SK-N-SH (cell line): ENCODE data around the gene FEZF1. TPM values are rescaled to one million over a fixed set of nuclear protein-coding genes. Genes with fewer than 3 reads are reported as not detected.

ENCODE experiments used
- CTCF ChIA-PET: fragments of 300-600, 350-600 bp; formaldehyde crosslinking; extraction: SDS; loops from one replicate; lab custom pipeline; 2021; lab: Yijun Ruan, JAX
- POLR2A ChIA-PET: fragments of 350-600 bp; sonication (Branson Sonifier 250); formaldehyde crosslinking; extraction: SDS; loops from one replicate; lab custom pipeline; 2020; ENCODE audit warnings: antibody characterized with exemption, inconsistent platforms; lab: Yijun Ruan, JAX
- DNase-seq: peaks from one replicate; pipeline ENCODE4 v3.0.0; 2012
- H2AFZ ChIP-seq: fragments of 200-600 bp; sonication (generic); 2 replicates; pipeline ENCODE4 v1.8.1; 2016; ENCODE audit warnings: antibody characterized with exemption, mild to moderate bottlenecking, low read depth
- H3F3A ChIP-seq: fragments of 200-600 bp; sonication (generic); replicated peaks from 2 replicates; pipeline ENCODE3; 2016; ENCODE audit warnings: antibody characterized with exemption, mild to moderate bottlenecking; ENCODE audit not compliant: insufficient read depth
- H3K27ac ChIP-seq, 2 experiments: fragments of 200-500 bp in 1 of 2; fragments of 200-600 bp in 1 of 2; sonication (Bioruptor generic) in 1 of 2; sonication (generic), shearing (Covaris generic) in 1 of 2; 2 replicates each; pipeline versions ENCODE4 v1.5.1 to v1.6.1; 2014 to 2016; ENCODE audit warnings: low read depth in 2 of 2, inconsistent platforms in 1 of 2, low read length in 1 of 2, mild to moderate bottlenecking in 1 of 2, mixed read lengths in 1 of 2
- H3K27me3 ChIP-seq: fragments of 200-600 bp; sonication (generic), shearing (Covaris generic); 2 replicates; pipeline ENCODE4 v1.6.1; 2016; ENCODE audit warnings: mixed run types; ENCODE audit not compliant: insufficient read depth
- H3K36me3 ChIP-seq, 2 experiments: fragments of 200-500 bp in 1 of 2; fragments of 200-600 bp in 1 of 2; sonication (Bioruptor generic) in 1 of 2; sonication (generic) in 1 of 2; replicated peaks in 1 of 2; 2 replicates each; pipeline versions ENCODE3 to v1.5.1; 2014 to 2016; ENCODE audit warnings: low read length in 1 of 2, mild to moderate bottlenecking in 1 of 2; ENCODE audit not compliant: insufficient read depth in 2 of 2, control insufficient read depth in 1 of 2
- H3K4me1 ChIP-seq, 2 experiments: fragments of 200-500 bp in 1 of 2; fragments of 200-600 bp in 1 of 2; sonication (Bioruptor generic) in 1 of 2; sonication (generic), shearing (Covaris generic) in 1 of 2; 2 replicates each; pipeline versions ENCODE4 v1.5.1 to v1.6.1; 2014 to 2016; ENCODE audit warnings: low read depth in 1 of 2, low read length in 1 of 2, mixed run types in 1 of 2; ENCODE audit not compliant: insufficient read depth in 2 of 2, control insufficient read depth in 1 of 2
- H3K4me2 ChIP-seq: fragments of 200-600 bp; sonication (generic), shearing (Covaris generic); 2 replicates; pipeline ENCODE4 v1.6.1; 2017; ENCODE audit warnings: mixed run types
- H3K4me3 ChIP-seq, 2 experiments: fragments of 200-500 bp in 1 of 2; fragments of 200-600 bp in 1 of 2; sonication (Bioruptor generic) in 1 of 2; sonication (generic), shearing (Covaris generic) in 1 of 2; 2 replicates each; pipeline versions ENCODE4 v1.5.1 to v1.8.1; 2014 to 2016; ENCODE audit warnings: low read depth in 2 of 2, inconsistent platforms in 1 of 2, low read length in 1 of 2, mild to moderate bottlenecking in 1 of 2, mixed read lengths in 1 of 2, moderate library complexity in 1 of 2
- H3K79me2 ChIP-seq: fragments of 200-600 bp; sonication (generic); 2 replicates; pipeline ENCODE4 v1.8.1; 2017; ENCODE audit warnings: mild to moderate bottlenecking; ENCODE audit not compliant: insufficient read depth
- H3K9ac ChIP-seq: fragments of 200-600 bp; sonication (generic); 2 replicates; pipeline ENCODE4 v1.6.1; 2017; ENCODE audit warnings: mixed run types
- H3K9me2 ChIP-seq: fragments of 200-600 bp; sonication (generic); 2 replicates; pipeline ENCODE4 v1.6.1; 2017; ENCODE audit warnings: mixed run types
- H3K9me3 ChIP-seq: fragments of 200-600 bp; sonication (generic); 2 replicates; pipeline ENCODE4 v1.6.1; 2017; ENCODE audit warnings: mixed run types, mild to moderate bottlenecking, moderate library complexity
- H4K20me1 ChIP-seq: fragments of 200-600 bp; sonication (generic); 2 replicates; pipeline ENCODE4 v1.6.1; 2017; ENCODE audit warnings: mild to moderate bottlenecking, mixed run types; ENCODE audit not compliant: insufficient read depth
- CHD2 ChIP-seq: fragments of 150-350 bp; IDR thresholded peaks from 2 replicates; pipeline ENCODE4 v1.6.1; 2018; ENCODE audit warnings: low read length; ENCODE audit not compliant: partially characterized antibody
- ELF1 ChIP-seq: IDR thresholded peaks from 2 replicates; pipeline ENCODE4 v1.4.0; 2012
- EZH2phosphoT487 ChIP-seq: fragments of 200-600 bp; sonication (generic); IDR thresholded peaks from 2 replicates; pipeline ENCODE4 v1.6.1; 2017; ENCODE audit warnings: low read depth, mixed run types, mild to moderate bottlenecking, antibody characterized with exemption, moderate library complexity, borderline replicate concordance
- FOSL2 ChIP-seq: IDR thresholded peaks from 2 replicates; pipeline ENCODE4 v1.4.0; 2012; ENCODE audit warnings: low read depth, mild to moderate bottlenecking, moderate library complexity, borderline replicate concordance
- FOXJ3 ChIP-seq: sonication (generic); formaldehyde crosslinking; IDR thresholded peaks from 2 replicates; pipeline ENCODE4 v1.5.1; 2020; ENCODE audit warnings: mild to moderate bottlenecking, missing genetic modification reagents
- IRF3 ChIP-seq: fragments of 150-350 bp; IDR thresholded peaks from 2 replicates; pipeline ENCODE4 v1.6.1; 2016; ENCODE audit warnings: mild to moderate bottlenecking, low read depth, low read length
- PBX3 ChIP-seq: IDR thresholded peaks from 2 replicates; pipeline ENCODE4; 2012
- POLR2AphosphoS5 ChIP-seq: IDR thresholded peaks from 2 replicates; pipeline ENCODE4 v1.6.1; 2012; ENCODE audit warnings: low read depth, low read length
- RAD21 ChIP-seq: IDR thresholded peaks from 2 replicates; pipeline ENCODE4 v1.6.1; 2012; ENCODE audit warnings: mild to moderate bottlenecking, low read length
- RFX5 ChIP-seq: IDR thresholded peaks from 2 replicates; pipeline ENCODE4 v1.6.1; 2012; ENCODE audit warnings: mild to moderate bottlenecking, improper control_type of control experiment, low read length
- RXRA ChIP-seq: IDR thresholded peaks from 2 replicates; pipeline ENCODE4 v1.4.0; 2012; ENCODE audit warnings: low read depth, mild to moderate bottlenecking, borderline replicate concordance
- SMC3 ChIP-seq: IDR thresholded peaks from 2 replicates; pipeline ENCODE4 v1.6.1; 2012; ENCODE audit warnings: low read depth, low read length, improper control_type of control experiment
- TAF1 ChIP-seq: IDR thresholded peaks from 2 replicates; pipeline ENCODE4 v1.6.1; 2012; ENCODE audit warnings: low read depth, mild to moderate bottlenecking, low read length, moderate library complexity, borderline replicate concordance
- TEAD4 ChIP-seq: IDR thresholded peaks from 2 replicates; pipeline ENCODE4 v1.4.0; 2012; ENCODE audit warnings: mild to moderate bottlenecking, borderline replicate concordance; ENCODE audit not compliant: insufficient read depth
- USF1 ChIP-seq: IDR thresholded peaks from 2 replicates; pipeline ENCODE4 v1.4.0; 2012; ENCODE audit warnings: low read depth, borderline replicate concordance
- USF2 ChIP-seq: fragments of 150-350 bp; IDR thresholded peaks from 2 replicates; pipeline ENCODE4 v1.6.1; 2017; ENCODE audit warnings: antibody characterized with exemption, low read length, low read depth, borderline replicate concordance
- ZBTB33 ChIP-seq: IDR thresholded peaks from 2 replicates; pipeline ENCODE4 v1.4.0; 2012; ENCODE audit warnings: low read depth, borderline replicate concordance
- WGBS: methylation state at CpG from one replicate; pipeline ENCODE4 v1.1.6; 2017; ENCODE audit warnings: low lambda C conversion rate; 5-methylcytosine and 5-hydroxymethylcytosine counted together
- polyA plus RNA-seq, 3 experiments: library from polyadenylated mRNA; depleted of rRNA; stranded (reverse); fragments of >200 nt; gene quantifications; 2 replicates each; pipeline ENCODE4 v1.2.3, GENCODE V29; 2012
- TF ChIP-seq, protein P1 (sequence below): IDR thresholded peaks from 2 replicates; pipeline ENCODE4 v1.6.1; 2012; ENCODE audit warnings: mild to moderate bottlenecking, low read depth, low read length, moderate library complexity

The FEZF1 gene
- polyA plus RNA-seq, 1 of the 3 experiments (the other 2 are of a cell fraction), result not detected

GRCh38 chr7:122350701-122351100, 46.2 kb upstream of the FEZF1 start:
- Histone ChIP-seq H2AFZ (no peak overlapping the region), H3K27me3 (no peaks in the 10 kb centered on the region; the same call in 1 of the 2 replicates), H3F3A (no peaks in the 10 kb centered on the region), H3K4me2 (no peak overlapping the region), H3K9me3 (no peaks in the 10 kb centered on the region), H3K4me3 (no peak overlapping the region), H3K36me3 (no peaks in the 10 kb centered on the region), H3K27ac (no peak overlapping the region), H3K4me1 (no peaks in the 10 kb centered on the region), H4K20me1 (no peaks in the 10 kb centered on the region), H3K9ac (no peak overlapping the region), H3K79me2 (no peaks in the 10 kb centered on the region), H3K9me2 (no peaks in the 10 kb centered on the region)
- WGBS, result 14% methylated on average over 3 of the region's 3 CpGs
- ChIA-PET CTCF (no interaction called here), POLR2A (no interaction called here)
- DNase-seq, result no peak
- no peak for TF ChIP-seq RAD21
- no peak for TF ChIP-seq FOXJ3 (CRISPR knock-in tag)
- TF ChIP-seq USF1, result no peak
- TF ChIP-seq USF2, result no peak
- no peak for TF ChIP-seq POLR2AphosphoS5
- TF ChIP-seq, protein P1, sequence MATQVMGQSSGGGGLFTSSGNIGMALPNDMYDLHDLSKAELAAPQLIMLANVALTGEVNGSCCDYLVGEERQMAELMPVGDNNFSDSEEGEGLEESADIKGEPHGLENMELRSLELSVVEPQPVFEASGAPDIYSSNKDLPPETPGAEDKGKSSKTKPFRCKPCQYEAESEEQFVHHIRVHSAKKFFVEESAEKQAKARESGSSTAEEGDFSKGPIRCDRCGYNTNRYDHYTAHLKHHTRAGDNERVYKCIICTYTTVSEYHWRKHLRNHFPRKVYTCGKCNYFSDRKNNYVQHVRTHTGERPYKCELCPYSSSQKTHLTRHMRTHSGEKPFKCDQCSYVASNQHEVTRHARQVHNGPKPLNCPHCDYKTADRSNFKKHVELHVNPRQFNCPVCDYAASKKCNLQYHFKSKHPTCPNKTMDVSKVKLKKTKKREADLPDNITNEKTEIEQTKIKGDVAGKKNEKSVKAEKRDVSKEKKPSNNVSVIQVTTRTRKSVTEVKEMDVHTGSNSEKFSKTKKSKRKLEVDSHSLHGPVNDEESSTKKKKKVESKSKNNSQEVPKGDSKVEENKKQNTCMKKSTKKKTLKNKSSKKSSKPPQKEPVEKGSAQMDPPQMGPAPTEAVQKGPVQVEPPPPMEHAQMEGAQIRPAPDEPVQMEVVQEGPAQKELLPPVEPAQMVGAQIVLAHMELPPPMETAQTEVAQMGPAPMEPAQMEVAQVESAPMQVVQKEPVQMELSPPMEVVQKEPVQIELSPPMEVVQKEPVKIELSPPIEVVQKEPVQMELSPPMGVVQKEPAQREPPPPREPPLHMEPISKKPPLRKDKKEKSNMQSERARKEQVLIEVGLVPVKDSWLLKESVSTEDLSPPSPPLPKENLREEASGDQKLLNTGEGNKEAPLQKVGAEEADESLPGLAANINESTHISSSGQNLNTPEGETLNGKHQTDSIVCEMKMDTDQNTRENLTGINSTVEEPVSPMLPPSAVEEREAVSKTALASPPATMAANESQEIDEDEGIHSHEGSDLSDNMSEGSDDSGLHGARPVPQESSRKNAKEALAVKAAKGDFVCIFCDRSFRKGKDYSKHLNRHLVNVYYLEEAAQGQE, result no peak
- TF ChIP-seq SMC3, result no peak
- no peak for TF ChIP-seq EZH2phosphoT487
- TF ChIP-seq RFX5, result no peak
- no peak for TF ChIP-seq RXRA
- no peak for TF ChIP-seq TEAD4
- TF ChIP-seq TAF1, result no peak
- no peak for TF ChIP-seq ELF1
- no peak for TF ChIP-seq FOSL2
- TF ChIP-seq CHD2, result no peak
- no peak for TF ChIP-seq IRF3
- no peak for TF ChIP-seq PBX3
- no peak for TF ChIP-seq ZBTB33
